Measurements from ENCODE around the gene SH2B3.
"Not testable (repeated sequence)": the region's sequence is repeated elsewhere in the genome, so short reads cannot be mapped to it uniquely, and the experiment has no call there.

Gene SH2B3
- total RNA-seq, result 93.5 to 210 reads per million in 2 donors

- no peak for DNase-seq
These were observed at the start of gene SH2B3 for GRCh38 chr12:111405859-111406473. Gene SH2B3 (plus strand): TSS chr12:111405923. CDS start chr12:111418146, 12,223 bp downstream.

- DNase-seq, result no peak
These were observed 46.4 kb upstream of the SH2B3 start for GRCh38 chr12:111359231-111359913.

GRCh38 chr12:111359914-111360276, 45.8 kb upstream of the SH2B3 start:
- DNase-seq, result no peak

GRCh38 chr12:111360325-111360930, 45.3 kb upstream of the SH2B3 start:
- no peak for DNase-seq

- DNase-seq, result no peak
These were observed 44.5 kb upstream of the SH2B3 start for GRCh38 chr12:111361073-111361716.

GRCh38 chr12:111361717-111362576, 43.8 kb upstream of the SH2B3 start:
- no peak for DNase-seq

GRCh38 chr12:111362687-111363475, 42.8 kb upstream of the SH2B3 start:
- DNase-seq, result no peak

GRCh38 chr12:111363578-111363977, 42.1 kb upstream of the SH2B3 start:
- no peak for DNase-seq

- no peak for DNase-seq
These were observed 39.6 kb upstream of the SH2B3 start for GRCh38 chr12:111366075-111366474.

- DNase-seq, result no peak
These were observed 39.1 kb upstream of the SH2B3 start for GRCh38 chr12:111366583-111366982.

GRCh38 chr12:111367661-111368221, 38.0 kb upstream of the SH2B3 start:
- DNase-seq, result no peak

- no peak for DNase-seq
These were observed 37.4 kb upstream of the SH2B3 start for GRCh38 chr12:111368291-111368787.

- DNase-seq, result peak; percentile 57
These were observed 36.8 kb upstream of the SH2B3 start, which contains the start of gene PHETA1 for GRCh38 chr12:111368788-111369495. Gene PHETA1 (minus strand): TSS chr12:111369095. CDS start chr12:111363427, 5,668 bp downstream.

GRCh38 chr12:111369496-111370220, 36.1 kb upstream of the SH2B3 start:
- no peak for DNase-seq

- DNase-seq, result not testable (repeated sequence)
These were observed 32.5 kb upstream of the SH2B3 start for GRCh38 chr12:111373231-111373630.

- DNase-seq, result no peak
These were observed 28.3 kb upstream of the SH2B3 start for GRCh38 chr12:111377440-111377839.

- DNase-seq, result no peak
These were observed 25.7 kb upstream of the SH2B3 start for GRCh38 chr12:111379942-111380554.

- DNase-seq, result no peak
These were observed 21.1 kb upstream of the SH2B3 start for GRCh38 chr12:111384596-111384995.

- no peak for DNase-seq
These were observed 18.8 kb upstream of the SH2B3 start for GRCh38 chr12:111386885-111387284.
